Tibial artery (tissue), 4 donors: ENCODE measurements around the gene SLC6A13.

Experiments
- DNase-seq, 2 donors: peaks; one replicate each; pipeline ENCODE4 v3.0.0-alpha.2; 2019
- H3K27ac ChIP-seq, 2 donors: fragments of 200-600 bp; sonication (generic) in 1 of 2; 1 replicate in 1 of 2; 2 replicates in 1 of 2; pipeline ENCODE4 v1.5.1; 2018 to 2019; ENCODE audit warnings: mild to moderate bottlenecking in 1 of 2
- H3K27me3 ChIP-seq, 2 donors: fragments of 200-600 bp; sonication (generic) in 1 of 2; one replicate each; pipeline versions ENCODE4 v1.5.1 to v1.6.0; 2016 to 2019
- H3K36me3 ChIP-seq, 3 donors: fragments of 200-600 bp; sonication (generic) in 2 of 3; one replicate each; pipeline ENCODE4 v1.5.1; 2016 to 2019; ENCODE audit warnings: mild to moderate bottlenecking in 2 of 3
- H3K4me1 ChIP-seq, 4 donors: fragments of 200-600 bp; sonication (generic) in 2 of 4; 1 replicate in 3 of 4; 2 replicates in 1 of 4; pipeline ENCODE4 v1.5.1; 2016 to 2019
- H3K4me3 ChIP-seq, 2 donors: fragments of 200-600 bp; sonication (generic) in 1 of 2; 1 replicate in 1 of 2; 2 replicates in 1 of 2; pipeline ENCODE4 v1.5.1; 2018 to 2019; ENCODE audit warnings: mild to moderate bottlenecking in 2 of 2
- H3K9me3 ChIP-seq, 3 donors: fragments of 200-600 bp; sonication (generic) in 1 of 3; one replicate each; pipeline ENCODE4 v1.5.1; 2016 to 2019
- CTCF ChIP-seq, 2 experiments: fragments of 200-600 bp in 1 of 2; fragments of 450-650 bp in 1 of 2; IDR thresholded peaks; one replicate each; pipeline ENCODE4 v1.5.1; 2017 to 2019; ENCODE audit warnings: antibody characterized with exemption in 2 of 2, mild to moderate bottlenecking in 1 of 2, moderate library complexity in 1 of 2
- intact Hi-C: fragments of 100-400 bp; cut with DNase I; formaldehyde crosslinking; loops from one replicate; pipeline ENCODE4 v1.15.0; 2023; ENCODE audit warnings: low total_unique reads

SLC6A13 gene

GRCh38 chr12:286531-287300 lies 24.1 kb upstream of the SLC6A13 start:
- H3K4me3 ChIP-seq: no peak overlapping the region
- H3K36me3 ChIP-seq: peaks cover 23 to 59% (median 39%) of the 10 kb centered on the region in 3 donors
- no peak overlapping the region for H3K27ac ChIP-seq
- TF ChIP-seq CTCF (IDR thresholded peaks at IDR 0.05): no peak
- H3K27me3 ChIP-seq: no peaks in the 10 kb centered on the region
- H3K4me1 ChIP-seq: peaks cover 0 to 5% (median 2%) of the 10 kb centered on the region in 4 donors
- intact Hi-C loops: no loop called here
- H3K9me3 ChIP-seq: no peaks in the 10 kb centered on the region
- no peak for DNase-seq

- intact Hi-C loops: no loop called here
- no peak for DNase-seq
- Histone ChIP-seq H3K27ac (no peak overlapping the region), H3K4me3 (no peak overlapping the region), H3K4me1 (no peaks in the 10 kb centered on the region), H3K9me3 (no peaks in the 10 kb centered on the region), H3K27me3 (no peaks in the 10 kb centered on the region), H3K36me3 (peaks cover 0 to 19% (median 5%) of the 10 kb centered on the region in 3 donors)
- TF ChIP-seq CTCF (IDR thresholded peaks at IDR 0.05): no peak
Observed at GRCh38 chr12:278046-278445, 15.4 kb upstream of the SLC6A13 start.

GRCh38 chr12:275812-276211 lies 13.2 kb upstream of the SLC6A13 start:
- H3K27me3 ChIP-seq: no peaks in the 10 kb centered on the region
- H3K4me3 ChIP-seq: no peak overlapping the region
- TF ChIP-seq CTCF (IDR thresholded peaks at IDR 0.05): no peak
- no peaks in the 10 kb centered on the region for H3K9me3 ChIP-seq
- no peak overlapping the region for H3K27ac ChIP-seq
- H3K36me3 ChIP-seq: peaks cover 0 to 5% (median 4%) of the 10 kb centered on the region in 3 donors
- intact Hi-C loops: no loop called here
- H3K4me1 ChIP-seq: no peaks in the 10 kb centered on the region
- no peak for DNase-seq

DNA sequence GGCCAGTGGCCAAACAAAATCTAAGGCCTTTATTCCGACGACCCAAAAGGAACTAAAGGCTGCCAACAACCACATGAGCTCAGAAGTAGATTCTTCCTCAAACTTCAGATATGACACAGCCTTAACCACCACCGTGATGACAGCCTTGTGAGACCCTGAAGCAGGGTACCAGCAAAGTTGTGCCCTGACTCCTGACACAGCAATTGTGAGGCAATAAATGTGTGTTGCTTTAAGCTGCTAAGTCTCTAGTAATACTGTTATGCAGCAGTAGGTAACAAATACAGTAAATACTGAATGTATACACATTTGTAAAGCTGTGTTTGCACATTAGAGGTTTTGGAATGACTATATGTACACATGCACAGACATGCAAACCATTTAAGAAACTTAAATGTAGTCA lies 10.7 kb upstream of the SLC6A13 start:
- Histone ChIP-seq H3K27ac (no peak overlapping the region), H3K9me3 (no peaks in the 10 kb centered on the region), H3K4me3 (no peak overlapping the region), H3K4me1 (no peaks in the 10 kb centered on the region), H3K27me3 (no peaks in the 10 kb centered on the region), H3K36me3 (no peaks in the 10 kb centered on the region)
- intact Hi-C loops: no loop called here
- no peak for DNase-seq
- no peak for TF ChIP-seq CTCF (IDR thresholded peaks at IDR 0.05)

- H3K4me1 ChIP-seq: no peaks in the 10 kb centered on the region
- intact Hi-C loops: no loop called here
- H3K27ac ChIP-seq: no peak overlapping the region
- no peaks in the 10 kb centered on the region for H3K36me3 ChIP-seq
- H3K4me3 ChIP-seq: no peak overlapping the region
- no peak for DNase-seq
- H3K27me3 ChIP-seq: no peaks in the 10 kb centered on the region
- TF ChIP-seq CTCF (IDR thresholded peaks at IDR 0.05): no peak
- H3K9me3 ChIP-seq: no peaks in the 10 kb centered on the region
Observed at GRCh38 chr12:272942-273341, 10.3 kb upstream of the SLC6A13 start.
